ENCODE data around the gene PIGL. TPM values are rescaled to one million over a fixed set of nuclear protein-coding genes. Genes with fewer than 3 reads are reported as not detected.

PIGL gene
- polyA plus RNA-seq, 1 experiment = 23.1 TPM

DNA sequence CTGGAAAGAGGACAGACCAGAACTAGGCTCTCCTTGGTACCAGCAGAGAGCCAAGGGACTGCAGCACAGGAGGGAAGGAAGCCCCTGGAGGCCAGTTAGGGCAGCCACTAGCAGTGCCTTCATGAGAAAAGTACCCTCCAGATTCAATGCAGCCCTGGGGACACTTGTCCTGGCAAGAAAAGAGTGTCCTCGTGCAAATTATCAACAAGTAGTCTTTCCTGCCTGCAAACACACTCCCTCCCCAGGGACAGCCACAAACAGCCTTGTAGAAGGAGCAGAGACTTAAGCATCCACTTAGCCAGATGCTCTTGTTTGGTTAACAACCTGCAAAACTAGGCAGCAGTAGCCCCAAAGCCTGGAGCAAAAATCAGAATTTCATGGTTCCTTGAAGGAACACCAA, 112.0 kb downstream of the PIGL start:
- POLR2A ChIA-PET = no interaction called here
- Histone ChIP-seq H3K4me3 (ENCODE audit: low read depth, low read length) (no peak overlapping the region), H3K27me3 (ENCODE audit: control insufficient read depth, insufficient read depth, low read length) (no peaks in the 10 kb centered on the region), H3K36me3 (ENCODE audit: control insufficient read depth, insufficient read depth, low read length) (no peaks in the 10 kb centered on the region; the same call in 1 of the 2 replicates)
- CTCF ChIA-PET = interaction anchor here (1.4 to 1.6 kb wide), 2 partner anchors 23 to 35 kb away, joined by 3 to 4 read pairs; no protein-coding TSS in a partner anchor
- TF ChIP-seq, protein P1, sequence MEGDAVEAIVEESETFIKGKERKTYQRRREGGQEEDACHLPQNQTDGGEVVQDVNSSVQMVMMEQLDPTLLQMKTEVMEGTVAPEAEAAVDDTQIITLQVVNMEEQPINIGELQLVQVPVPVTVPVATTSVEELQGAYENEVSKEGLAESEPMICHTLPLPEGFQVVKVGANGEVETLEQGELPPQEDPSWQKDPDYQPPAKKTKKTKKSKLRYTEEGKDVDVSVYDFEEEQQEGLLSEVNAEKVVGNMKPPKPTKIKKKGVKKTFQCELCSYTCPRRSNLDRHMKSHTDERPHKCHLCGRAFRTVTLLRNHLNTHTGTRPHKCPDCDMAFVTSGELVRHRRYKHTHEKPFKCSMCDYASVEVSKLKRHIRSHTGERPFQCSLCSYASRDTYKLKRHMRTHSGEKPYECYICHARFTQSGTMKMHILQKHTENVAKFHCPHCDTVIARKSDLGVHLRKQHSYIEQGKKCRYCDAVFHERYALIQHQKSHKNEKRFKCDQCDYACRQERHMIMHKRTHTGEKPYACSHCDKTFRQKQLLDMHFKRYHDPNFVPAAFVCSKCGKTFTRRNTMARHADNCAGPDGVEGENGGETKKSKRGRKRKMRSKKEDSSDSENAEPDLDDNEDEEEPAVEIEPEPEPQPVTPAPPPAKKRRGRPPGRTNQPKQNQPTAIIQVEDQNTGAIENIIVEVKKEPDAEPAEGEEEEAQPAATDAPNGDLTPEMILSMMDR (IDR thresholded peaks at IDR 0.05; ENCODE audit: insufficient read depth, low read depth, low read length) = 0 out of 2 replicates have a peak, but pooled peaks have one; percentile 18
- no peak for DNase-seq (ENCODE audit: low read depth)

DNA sequence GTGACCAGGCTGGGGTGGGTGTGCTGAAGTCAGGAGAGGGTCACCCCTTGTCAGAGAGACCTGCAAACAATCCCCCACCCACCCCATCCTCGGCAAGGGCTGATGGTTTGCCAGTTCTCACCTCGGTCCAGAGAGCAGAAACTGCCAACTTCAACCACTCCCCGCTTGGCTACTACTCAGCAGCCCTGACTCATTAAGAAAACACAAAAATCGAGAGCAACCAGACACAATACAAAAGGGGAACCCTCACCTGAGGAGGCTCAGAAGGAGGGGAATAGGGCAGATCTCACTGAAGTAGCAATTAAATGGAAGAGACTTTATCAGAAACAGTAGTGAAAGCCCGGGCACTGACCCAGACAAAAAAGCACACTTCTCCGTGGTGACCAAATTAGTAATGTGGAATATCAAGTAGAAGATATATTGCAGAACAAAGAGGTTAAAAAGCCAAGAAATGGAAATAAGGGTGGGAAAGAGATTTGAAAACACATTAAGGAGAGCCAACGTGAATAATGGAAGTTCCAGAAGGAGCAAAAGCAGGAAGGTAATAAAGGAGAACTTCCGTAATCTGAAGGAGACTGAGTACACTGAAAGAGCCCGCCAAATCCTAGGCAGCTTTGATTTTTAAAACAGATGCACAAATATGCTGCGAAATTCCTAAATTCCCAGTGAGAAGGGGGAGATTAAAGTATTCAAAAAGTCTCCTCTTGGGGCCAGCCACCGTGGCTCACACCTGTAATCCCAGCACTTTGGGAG, 112.7 kb downstream of the PIGL start:
- DNase-seq (ENCODE audit: low read depth) = no peak
- no peaks in the 10 kb centered on the region; the same call in 1 of the 2 replicates for H3K36me3 ChIP-seq (ENCODE audit: control insufficient read depth, insufficient read depth, low read length)
- ChIA-PET POLR2A (no interaction called here), CTCF (interaction anchor here (0.5 to 0.6 kb wide), 2 partner anchors 597 to 1978 kb away, joined by 3 read pairs; no protein-coding TSS in a partner anchor)
- no peak overlapping the region for H3K4me3 ChIP-seq (ENCODE audit: low read depth, low read length)
- TF ChIP-seq, protein P1 (IDR thresholded peaks at IDR 0.05; ENCODE audit: insufficient read depth, low read depth, low read length) = no peak
- no peaks in the 10 kb centered on the region for H3K27me3 ChIP-seq (ENCODE audit: control insufficient read depth, insufficient read depth, low read length)

DNA sequence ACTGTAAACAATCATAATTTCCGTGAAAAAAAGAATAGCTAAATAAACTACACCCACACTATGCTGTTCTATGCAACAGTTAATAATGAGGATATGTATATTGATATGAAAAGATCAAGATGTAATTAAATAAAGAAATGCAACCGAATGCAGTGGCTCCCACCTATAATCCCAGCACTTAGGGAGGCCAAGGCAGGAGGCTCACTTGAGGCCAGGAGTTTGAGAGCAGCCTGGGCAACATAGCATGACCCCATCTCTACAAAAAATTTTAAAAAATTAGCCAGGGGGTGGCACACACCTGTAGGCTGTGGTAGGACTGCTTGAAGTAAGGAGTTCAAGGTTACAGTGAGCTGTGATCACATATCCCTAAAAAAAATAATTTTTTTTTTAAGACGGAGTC, 121.4 kb downstream of the PIGL start:
- Histone ChIP-seq H3K27me3 (ENCODE audit: control insufficient read depth, insufficient read depth, low read length) (no peaks in the 10 kb centered on the region), H3K4me3 (ENCODE audit: low read depth, low read length) (no peak overlapping the region), H3K36me3 (ENCODE audit: control insufficient read depth, insufficient read depth, low read length) (peaks cover 3% of the 10 kb centered on the region)
- POLR2A ChIA-PET = interaction anchor here (0.6 kb wide), 1 partner anchor 951 kb away, joined by 3 read pairs; no protein-coding TSS in a partner anchor
- no peak for DNase-seq (ENCODE audit: low read depth)
- CTCF ChIA-PET = no interaction called here
- TF ChIP-seq, protein P1 (IDR thresholded peaks at IDR 0.05; ENCODE audit: insufficient read depth, low read depth, low read length) = no peak

DNA sequence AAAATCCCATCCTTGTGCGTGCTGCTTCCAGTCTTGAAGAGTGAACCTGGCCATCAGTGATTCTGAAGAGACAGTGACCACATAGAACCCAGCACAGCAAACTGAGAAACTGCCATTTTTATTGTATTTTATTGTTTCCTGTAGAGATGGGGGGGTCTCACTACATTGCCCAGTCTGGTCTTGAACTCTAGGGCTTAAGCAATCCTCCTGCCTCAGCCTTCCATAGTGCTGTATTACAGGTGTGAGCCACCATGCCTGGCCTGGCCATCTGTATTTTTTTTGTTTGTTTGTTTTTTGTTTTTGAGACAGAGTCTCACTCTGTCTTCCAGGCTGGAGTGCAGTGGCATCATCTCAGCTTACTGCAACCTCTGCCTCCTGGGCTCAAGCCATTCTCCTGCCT, 122.4 kb downstream of the PIGL start:
- CTCF ChIA-PET = interaction anchor here (2.1 kb wide), 1 partner anchor 24 kb away, joined by 5 read pairs; no protein-coding TSS in a partner anchor
- TF ChIP-seq, protein P1 (IDR thresholded peaks at IDR 0.05; ENCODE audit: insufficient read depth, low read depth, low read length) = no peak
- Histone ChIP-seq H3K4me3 (ENCODE audit: low read depth, low read length) (no peak overlapping the region), H3K27me3 (ENCODE audit: control insufficient read depth, insufficient read depth, low read length) (no peaks in the 10 kb centered on the region), H3K36me3 (ENCODE audit: control insufficient read depth, insufficient read depth, low read length) (peaks cover 5% of the 10 kb centered on the region)
- POLR2A ChIA-PET = no interaction called here
- DNase-seq (ENCODE audit: low read depth) = no peak

DNA sequence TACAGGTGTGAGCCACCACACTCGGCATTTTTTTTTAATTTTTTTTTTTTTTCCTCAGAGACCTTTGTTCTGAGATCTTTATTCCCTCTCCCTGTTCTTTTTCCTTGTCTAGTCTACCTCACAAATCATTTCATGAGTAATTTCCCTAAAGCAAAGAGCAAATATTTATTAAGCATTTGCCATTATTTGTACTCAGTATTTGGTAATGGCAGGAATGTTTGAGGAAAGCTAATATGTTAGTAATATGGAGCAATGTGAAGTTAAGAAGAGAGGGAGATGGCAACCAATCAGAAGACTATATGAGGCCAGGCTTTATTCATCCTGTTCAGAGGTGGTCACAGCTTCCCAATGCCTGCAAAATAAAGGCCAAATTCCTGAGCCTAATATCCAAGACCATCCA, 122.9 kb downstream of the PIGL start:
- no peaks in the 10 kb centered on the region for H3K27me3 ChIP-seq (ENCODE audit: control insufficient read depth, insufficient read depth, low read length)
- ChIA-PET POLR2A (no interaction called here), CTCF (interaction anchor here (2.1 kb wide), 1 partner anchor 24 kb away, joined by 5 read pairs; no protein-coding TSS in a partner anchor)
- TF ChIP-seq, protein P1 (IDR thresholded peaks at IDR 0.05; ENCODE audit: insufficient read depth, low read depth, low read length) = no peak
- no peak for DNase-seq (ENCODE audit: low read depth)
- H3K36me3 ChIP-seq (ENCODE audit: control insufficient read depth, insufficient read depth, low read length) = peaks cover 5% of the 10 kb centered on the region
- no peak overlapping the region for H3K4me3 ChIP-seq (ENCODE audit: low read depth, low read length)
